Testis (tissue), 2 donors: ENCODE results near the gene TMEM209.

Experiments
- CTCF ChIP-seq, 3 experiments: fragments of 450-650 bp in 2 of 3; fragments of 200-600 bp in 1 of 3; sonication (generic) in 1 of 3; IDR thresholded peaks; one replicate each; pipeline ENCODE4 v1.5.1; 2016 to 2019; ENCODE audit warnings: antibody characterized with exemption in 3 of 3, mild to moderate bottlenecking in 2 of 3, moderate library complexity in 1 of 3
- POLR2A ChIP-seq: fragments of 450-650 bp; IDR thresholded peaks from one replicate; pipeline ENCODE4 v1.6.1; 2017; ENCODE audit warnings: antibody characterized with exemption, mild to moderate bottlenecking, moderate library complexity

- TF ChIP-seq CTCF (IDR thresholded peaks at IDR 0.05) (no peak), POLR2A (no peak)
Observed at GRCh38 chr7:130140551-130141160, 64.5 kb downstream of the TMEM209 start.
